ENCODE results near the gene TMCC1.
"Not testable (repeated sequence)": the region's sequence is repeated elsewhere in the genome, so short reads cannot be mapped to it uniquely, and the experiment has no call there.

TMCC1 gene

DNA sequence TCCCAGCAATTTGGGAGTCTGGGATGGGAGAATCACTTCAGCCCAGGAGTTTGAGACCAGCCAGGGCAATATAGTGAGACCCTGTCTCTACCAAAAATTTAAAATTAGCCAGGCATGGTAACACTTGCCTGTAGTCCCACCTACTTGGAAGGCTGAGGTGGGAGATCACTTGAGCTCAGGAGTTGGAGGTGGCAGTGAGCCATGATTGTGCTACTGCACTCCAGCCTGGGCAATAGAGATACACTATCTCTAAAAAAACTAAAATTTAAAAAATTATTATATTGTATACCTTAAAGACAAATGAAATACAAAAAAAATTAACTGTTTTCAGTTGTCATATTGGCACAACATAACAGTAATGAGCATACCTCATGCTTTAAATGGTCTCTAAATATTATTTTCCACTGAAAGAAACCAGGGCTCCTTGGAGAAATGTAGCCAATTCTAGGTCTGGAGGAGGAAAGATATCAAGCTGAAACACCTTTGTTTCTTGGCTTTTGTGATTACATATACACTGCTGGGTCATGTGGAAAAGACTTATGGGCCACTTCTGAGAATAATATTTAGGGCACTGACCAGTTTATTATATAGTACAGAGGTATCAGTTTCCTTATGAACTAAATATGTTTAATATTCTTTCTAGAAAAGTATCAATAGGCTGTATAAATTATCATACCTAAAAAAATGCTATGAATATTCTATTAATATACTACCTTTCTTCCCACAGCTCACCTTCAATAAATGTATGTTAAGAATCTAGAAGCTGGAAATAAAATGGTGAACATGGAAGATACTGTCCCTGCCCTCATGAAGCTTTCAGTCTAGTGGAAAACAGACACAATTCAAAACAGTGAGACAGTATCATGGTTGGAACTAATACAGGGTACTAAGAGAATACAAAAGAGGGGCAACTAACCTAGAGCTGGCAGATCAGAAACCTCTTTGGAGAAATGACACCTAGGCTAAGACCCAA is 119.5 kb downstream of the TMCC1 start:
- no peak for DNase-seq (ENCODE audit: low spot score)

DNA sequence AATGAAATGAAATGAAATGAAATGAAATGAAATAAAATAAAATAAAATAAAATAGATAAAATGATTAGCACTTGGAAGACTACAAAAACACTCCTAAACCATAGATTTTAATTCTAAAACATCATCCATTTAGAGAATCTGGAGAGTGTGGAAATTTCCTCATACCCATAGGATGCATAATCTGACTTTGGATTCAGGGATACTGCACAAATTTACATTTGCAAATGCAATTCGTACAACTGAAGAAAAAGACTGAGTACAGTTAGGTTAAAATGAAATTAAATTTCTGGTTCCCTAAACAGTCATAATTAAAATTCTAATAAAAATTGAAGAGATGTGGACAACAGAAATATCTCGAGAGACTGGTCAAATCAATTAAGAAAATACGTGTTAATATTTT is 122.9 kb downstream of the TMCC1 start:
- no peak for DNase-seq (ENCODE audit: low spot score)

DNA sequence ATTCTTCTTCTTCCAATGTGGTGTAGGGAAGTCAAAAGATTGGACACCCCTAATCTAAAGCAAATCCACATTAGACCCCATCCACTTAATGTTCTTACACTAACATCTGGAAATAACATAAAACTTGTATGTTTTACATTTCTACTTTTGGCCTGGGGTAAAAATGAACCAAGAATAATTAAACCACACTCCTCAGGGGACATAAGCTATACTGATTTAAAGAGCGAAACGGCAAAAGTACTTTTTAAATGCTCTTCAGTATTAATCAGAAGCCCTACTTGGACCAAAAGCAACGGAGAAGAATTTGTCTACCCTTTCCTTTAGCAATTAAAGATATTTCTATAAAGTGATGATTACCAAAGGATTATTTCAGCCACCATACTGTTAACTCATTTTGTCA is 123.9 kb downstream of the TMCC1 start:
- no peak for DNase-seq (ENCODE audit: low spot score)

DNA sequence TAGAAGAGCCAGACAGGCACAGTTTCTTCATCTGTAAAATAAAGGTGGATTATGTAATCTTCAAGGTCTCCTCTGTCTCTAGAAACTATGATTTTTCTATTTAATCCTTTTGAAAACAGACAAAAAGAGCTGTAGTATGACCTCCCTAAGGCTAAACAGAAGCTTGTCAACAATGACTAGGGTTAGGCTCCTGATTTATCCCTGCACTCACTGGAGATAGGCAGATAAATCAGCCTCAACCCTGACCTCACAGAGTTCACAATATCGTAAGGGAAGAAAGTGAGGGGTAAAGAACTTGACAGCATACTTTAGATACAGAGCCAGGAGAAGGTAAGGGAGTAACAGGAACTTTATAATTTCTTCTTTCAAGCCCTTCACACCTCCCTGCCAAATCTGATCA is 124.8 kb downstream of the TMCC1 start:
- no peak for DNase-seq (ENCODE audit: low spot score)

DNA sequence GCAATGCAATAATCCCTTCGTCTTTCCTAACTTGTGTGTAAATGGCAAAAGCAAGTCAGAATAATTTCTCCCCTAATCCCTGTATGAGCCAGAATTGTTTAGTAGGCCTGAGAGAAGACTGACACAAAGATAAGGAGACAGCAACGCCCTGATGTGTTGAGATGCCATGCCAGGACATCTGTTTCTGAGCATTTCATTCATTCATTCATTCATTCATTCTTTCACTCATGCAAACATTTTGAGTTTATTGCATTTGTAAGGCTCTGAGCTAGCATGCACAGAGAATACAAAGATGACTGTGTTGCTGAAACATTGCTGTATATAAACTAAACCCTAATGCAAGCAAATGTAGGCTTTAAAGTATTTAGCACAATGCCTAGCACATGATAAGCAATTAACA is 127.4 kb downstream of the TMCC1 start:
- DNase-seq (ENCODE audit: low spot score) = no peak

DNA sequence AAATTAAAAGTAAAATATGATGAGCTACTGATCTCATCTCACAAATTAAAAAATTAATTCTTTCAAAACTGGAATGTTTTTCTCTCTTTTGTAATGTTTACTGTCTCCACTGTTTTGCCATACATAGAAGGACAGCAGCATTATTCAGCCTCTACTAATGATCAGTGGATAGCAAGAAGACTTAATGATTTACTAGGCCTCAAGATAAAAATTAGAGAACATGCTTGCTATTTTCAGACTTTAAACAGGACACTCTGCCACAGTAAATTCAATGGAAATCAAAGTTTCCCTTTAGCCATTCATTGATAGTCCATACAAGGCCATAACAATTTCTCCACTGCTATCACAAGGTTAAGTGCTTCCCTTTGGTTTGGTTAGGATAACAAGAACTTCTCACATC is 129.4 kb downstream of the TMCC1 start:
- DNase-seq (ENCODE audit: low spot score) = no peak

DNA sequence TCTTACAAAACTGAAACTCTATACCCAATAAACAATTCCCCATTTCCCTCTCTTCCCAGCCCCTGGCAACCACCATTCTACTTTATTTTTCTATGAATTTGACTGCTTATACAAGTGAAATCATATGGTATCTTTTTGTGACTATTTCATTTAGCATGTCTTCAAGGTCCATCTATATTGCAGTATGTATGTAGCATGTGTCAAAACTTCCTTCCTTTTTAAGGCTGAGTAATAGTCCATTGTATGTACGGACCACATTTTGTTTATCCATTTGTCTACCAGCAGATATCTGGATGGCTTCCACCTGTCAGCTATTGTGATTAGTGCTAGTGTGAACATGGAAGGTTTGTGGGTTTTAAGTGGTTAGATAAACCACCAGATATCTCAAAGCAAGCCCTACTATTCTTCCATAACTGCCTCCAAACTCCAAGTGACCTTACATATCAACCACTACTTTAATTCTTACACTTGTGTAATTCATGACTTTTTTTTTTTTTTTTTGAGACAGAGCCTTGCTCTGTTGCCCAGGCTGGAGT is 134.7 kb downstream of the TMCC1 start:
- DNase-seq (ENCODE audit: low spot score) = no peak

DNA sequence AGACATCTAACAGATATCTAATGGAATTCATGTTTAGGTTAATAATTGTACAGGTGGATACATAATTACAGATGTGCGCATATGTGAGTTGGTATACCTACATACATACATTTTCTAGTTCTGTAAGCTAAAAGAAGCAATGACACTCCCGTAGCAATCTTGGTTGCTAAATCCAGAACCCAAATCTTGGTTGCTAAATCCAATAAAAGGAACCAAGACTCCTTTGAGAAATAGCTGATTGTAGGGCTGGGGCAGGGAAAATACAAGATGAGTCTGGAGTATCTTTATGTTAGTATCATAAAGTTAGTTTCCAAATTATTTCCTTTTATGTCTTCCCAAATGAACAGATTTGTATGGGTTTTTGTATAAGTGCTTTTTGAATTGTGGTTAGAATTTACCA is 135.2 kb downstream of the TMCC1 start:
- DNase-seq (ENCODE audit: low spot score) = no peak

DNA sequence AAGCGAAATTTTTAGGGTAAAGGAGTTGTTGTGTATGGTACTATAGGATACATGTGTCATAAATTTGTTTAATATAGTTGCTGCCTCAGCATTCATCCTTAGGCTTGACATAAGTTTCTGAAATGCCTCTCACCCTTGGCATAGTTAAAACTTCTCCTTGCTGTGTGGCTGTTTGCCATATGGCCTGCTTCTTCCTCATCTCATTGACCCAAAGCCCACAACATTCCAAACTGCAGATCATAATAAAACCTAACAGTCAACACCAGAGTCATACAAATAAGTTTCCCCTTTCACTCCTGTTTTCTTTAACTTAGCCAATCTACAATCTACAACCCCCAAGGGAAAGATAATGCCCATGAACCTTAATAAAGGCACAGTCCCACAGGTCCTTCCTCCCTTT is 136.6 kb downstream of the TMCC1 start:
- no peak for DNase-seq (ENCODE audit: low spot score)

DNA sequence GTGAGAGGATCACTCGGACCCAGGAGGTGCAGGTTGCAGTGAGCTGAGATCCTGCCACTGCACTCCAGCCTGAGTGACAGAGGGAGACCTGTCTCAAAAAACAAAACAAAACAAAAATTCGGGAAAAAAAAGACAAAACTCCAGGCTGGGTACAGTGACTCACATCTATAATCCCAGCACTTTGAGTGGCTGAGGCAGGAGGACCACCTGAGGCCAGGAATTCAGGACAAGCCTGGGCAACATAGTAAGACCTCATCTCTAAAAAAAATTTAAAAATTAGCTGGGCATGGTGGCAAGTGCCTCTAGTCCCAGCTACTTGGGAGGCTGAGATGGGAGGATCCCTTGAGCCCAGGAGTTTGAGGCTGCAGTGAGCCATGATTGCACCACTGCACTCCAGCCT is 142.4 kb downstream of the TMCC1 start:
- not testable (repeated sequence) for DNase-seq (ENCODE audit: low spot score)

DNA sequence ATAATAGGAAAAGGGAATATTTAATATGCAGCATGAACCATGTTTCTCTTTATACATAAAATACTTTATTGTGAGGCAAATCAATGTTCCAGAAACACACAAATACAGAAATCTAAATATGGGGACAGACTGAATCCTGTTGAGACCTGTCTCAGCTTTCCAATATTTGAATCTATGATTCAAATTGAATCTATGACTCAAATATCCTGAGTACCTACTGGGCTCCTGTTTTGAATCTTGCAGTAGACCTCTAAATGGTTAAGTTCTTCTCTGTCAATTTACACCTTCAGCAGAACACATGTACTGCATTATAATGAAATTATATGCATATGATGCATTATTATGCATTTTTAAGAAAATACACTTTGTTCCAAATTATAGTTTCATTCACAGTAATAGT is 143.8 kb downstream of the TMCC1 start:
- DNase-seq (ENCODE audit: low spot score) = no peak

DNA sequence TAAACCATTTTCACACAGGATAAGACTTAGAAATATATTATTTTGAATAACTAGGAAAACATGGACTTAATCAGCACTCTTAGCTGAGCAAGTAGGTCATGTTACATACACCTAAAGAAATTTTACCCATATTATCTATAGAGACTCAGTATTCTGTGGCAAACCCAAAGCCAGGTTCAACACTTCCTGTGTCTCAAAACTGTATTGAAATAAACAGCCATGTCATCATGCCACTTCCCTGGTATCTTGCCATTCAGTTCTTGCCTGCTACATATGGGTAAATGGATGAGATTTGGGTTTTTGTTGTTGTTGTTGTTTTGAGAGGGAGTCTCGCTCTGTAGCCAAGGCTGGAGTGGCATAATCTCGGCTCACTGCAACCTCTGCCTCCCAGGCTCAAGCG is 145.5 kb downstream of the TMCC1 start:
- no peak for DNase-seq (ENCODE audit: low spot score)

DNA sequence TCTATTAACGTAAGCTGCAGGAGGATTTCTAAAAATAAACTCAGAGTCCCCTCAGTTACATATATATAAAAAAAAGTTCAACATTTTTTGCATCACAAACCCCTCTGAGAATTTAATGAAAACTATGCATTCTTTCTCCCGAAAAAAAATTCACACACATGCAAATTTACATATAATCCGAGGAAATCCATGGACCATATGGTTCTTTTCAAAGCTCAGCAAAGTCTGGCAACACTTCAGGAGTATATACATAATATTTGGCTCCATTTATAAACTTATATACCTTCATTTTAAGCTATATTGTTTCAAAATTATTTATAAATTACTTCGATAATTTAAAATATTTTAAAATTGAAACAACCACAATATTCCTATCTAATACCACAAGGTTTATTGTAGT is 146.4 kb downstream of the TMCC1 start:
- no peak for DNase-seq (ENCODE audit: low spot score)

DNA sequence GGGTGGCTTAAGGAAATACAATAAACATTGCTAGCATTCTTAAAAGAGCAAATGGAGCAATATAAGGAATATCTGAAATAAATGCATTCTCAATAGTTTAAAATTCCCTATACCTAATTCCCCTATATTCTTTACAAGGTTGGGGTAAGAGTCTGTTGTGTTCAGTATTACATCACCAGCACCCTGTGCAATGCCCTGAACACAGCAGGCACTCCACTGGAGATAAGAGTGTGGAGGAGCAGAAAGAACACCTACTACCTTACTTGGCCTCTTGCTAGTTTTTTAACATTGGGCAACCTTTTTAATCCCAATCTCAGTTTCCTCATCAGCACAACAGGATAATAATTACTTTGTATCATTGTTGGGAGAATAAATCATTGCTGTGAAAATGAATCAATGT is 146.9 kb downstream of the TMCC1 start:
- DNase-seq (ENCODE audit: low spot score) = no peak

DNA sequence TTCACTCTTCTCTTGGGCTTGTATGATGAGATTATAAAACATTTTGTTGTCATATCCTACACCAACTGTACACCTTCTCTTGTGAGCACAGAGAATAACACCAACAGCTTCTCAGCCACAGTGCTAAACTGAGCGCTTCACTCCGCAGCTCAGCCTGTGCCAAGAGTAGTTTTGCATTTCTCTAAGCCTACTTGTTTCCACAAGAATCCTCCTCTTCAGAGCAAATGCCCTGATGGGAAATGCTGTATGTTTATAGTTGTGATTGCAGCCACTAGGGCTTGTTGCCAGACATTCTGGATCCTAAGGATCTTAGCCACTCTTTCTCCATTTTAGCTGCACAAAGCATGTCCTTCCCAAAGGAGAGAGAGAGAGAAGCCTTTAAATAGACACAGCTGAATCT is 148.3 kb downstream of the TMCC1 start:
- no peak for DNase-seq (ENCODE audit: low spot score)

DNA sequence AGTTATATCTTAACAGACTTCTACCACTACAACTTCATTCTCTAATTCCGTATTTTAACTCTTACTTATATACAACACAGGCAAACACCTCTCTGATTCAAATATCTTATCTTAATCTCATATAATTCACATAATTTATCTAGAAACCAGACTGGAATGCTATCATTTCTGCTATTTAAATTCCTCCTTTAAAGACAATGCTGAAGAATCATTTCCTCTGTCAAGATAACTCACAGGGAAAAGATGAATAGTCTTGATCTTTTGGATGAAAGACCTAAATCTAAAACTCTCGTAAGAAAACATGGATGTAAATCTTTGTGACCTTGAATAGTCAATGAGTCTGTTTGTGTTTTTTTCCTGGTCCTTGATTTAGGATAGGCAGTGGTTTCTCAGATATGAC is 151.7 kb downstream of the TMCC1 start:
- no peak for DNase-seq (ENCODE audit: low spot score)

DNA sequence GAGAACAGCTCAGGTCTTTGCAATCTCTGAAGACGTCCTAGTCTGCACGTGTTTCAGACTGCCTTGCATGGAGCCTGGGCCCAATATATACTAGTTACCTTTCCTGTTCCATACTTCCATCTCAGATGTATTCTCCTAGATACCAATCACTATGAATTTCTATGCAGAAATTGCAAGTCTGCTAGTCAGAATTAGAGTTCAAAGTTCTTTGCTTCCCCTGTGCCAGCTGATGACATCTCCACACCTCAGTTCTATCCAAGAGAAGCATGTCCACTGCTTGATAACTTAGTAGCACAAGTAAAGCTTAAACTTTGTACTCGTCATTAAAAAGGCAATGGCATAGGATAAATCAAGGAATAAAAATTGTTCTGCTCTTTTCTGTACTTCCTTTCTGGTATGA is 153.4 kb downstream of the TMCC1 start:
- no peak for DNase-seq (ENCODE audit: low spot score)

DNA sequence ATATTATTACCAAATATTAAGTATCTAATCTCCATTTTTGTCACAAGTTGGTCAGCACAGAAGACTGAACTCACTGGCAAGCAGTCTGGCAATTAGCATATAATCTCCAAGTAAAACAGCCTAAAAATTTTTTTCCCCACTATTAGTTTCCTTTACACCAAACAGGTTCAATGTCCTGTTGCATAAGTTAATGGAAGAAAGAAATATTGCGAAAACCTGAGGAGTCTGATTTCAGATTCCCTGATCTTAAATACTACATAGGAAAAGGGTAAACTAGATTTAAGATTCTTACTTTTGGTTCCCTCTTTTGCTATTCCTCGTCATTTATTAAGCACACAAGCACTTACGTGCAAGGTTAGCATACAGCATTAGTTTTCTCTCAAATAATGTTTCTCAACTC is 153.9 kb downstream of the TMCC1 start:
- no peak for DNase-seq (ENCODE audit: low spot score)

DNA sequence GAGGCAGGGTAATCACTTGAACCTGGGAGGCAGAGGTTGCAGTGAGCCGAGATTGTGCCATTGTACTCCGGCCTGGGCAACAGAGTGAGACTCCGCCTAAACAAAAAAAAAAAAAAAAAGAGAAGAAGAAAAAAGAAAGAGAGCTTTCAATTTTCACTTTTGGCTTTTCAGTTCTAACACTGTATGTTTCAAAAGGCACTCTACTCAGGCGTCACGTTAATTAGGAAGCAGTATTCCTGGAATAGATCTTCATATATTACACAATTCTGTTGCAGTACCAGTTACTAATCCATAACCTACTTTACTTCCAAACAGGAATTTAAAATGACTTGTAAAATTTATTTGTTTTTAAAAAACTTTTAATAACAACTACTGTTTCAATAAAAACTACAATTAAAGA is 155.3 kb downstream of the TMCC1 start:
- no peak for DNase-seq (ENCODE audit: low spot score)

DNA sequence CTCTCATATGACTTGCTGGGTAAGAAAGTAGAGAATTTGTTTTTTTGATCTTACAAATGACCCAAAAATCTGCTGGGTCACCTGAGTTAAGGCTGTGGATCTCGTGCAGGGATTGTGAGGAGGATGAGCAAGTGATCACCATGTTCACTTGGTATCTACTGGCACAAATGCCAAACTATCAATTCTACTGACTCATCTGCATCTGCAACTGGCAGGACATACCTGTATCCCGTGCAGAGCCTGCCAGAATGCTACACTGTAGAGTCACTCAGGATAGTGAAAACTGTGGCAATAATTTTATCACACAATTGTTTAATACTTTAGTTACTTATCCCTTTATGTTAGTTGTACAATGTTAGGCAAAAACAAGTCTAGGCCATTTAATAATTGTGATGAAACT is 157.4 kb downstream of the TMCC1 start:
- DNase-seq (ENCODE audit: low spot score) = no peak

DNA sequence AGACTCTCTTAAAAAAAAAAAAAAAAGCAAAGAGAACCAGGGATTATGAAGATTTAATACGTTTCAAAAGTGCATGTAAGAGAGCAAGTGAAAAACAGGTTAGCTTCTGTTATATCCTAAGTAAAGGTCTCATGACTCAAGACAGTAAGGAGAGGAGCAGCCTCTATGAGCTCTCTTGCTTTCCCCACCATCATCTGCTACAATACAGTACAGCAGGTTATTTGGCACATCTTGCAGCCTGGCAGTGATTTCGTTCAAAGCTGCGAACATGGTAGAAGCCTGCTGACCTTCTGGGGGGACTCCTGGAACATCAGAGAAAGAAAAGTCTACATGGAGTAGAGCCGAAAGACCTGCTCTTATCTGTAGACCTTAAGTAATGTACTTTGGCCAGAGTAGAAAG is 157.9 kb downstream of the TMCC1 start:
- no peak for DNase-seq (ENCODE audit: low spot score)

DNA sequence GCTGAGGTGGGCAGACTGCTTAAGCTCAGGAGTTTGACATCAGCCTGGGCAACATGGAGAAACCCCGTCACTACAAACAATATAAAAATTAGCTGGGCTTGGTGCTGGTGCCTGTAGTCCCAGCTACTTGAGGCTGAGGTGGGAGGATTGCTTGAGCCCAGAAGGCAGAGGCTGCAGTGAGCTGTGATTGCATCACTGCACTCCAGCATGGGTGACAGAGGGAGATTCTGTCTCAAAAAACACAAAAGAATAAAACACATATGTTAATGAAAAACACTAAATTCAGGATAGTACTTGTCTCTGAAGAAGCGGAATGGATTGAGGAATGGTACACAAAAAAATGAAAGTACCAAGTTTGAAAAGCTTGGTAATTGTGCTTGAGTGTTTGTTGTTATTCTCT is 159.1 kb downstream of the TMCC1 start:
- no peak for DNase-seq (ENCODE audit: low spot score)

DNA sequence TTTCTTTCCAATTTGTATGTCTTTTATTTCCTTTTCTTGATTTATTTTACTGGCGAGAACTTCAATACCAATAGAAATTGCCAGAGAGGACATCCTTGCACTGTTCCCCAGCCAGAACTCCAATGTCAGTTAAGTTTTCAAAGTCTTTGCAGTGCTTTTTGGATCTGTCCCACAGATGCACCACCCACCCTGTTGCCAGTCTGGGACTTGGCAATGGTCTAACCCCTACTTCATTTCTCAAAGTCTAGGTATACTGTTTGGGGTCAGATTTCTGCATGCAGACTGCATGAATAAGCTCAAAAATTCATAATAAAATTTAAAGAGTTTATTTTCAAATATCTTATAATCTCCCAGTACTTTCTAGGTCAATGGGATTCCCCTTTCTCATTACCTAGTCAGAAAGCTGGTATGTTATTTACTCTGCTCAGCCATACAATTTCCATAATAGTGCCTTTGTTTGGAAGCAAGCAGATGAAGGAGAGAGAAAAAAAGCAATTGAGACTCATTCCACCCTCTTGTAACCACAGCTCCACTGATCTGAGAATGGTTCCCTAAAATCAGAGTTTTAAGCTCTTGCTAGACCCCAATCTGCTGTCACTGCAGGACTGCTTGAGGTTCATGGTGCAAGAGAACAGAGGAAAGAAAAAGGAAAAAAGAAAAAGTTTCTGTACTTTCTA is 161.2 kb downstream of the TMCC1 start:
- peak; percentile 19 for DNase-seq (ENCODE audit: low spot score)

Measured in SW480 (cell line).